Neural cell (in vitro differentiated cells): Measurements from ENCODE around the gene ABCF3. TPM values are rescaled to one million over a fixed set of nuclear protein-coding genes. Genes with fewer than 3 reads are reported as not detected.

Experiments used
- H2AFZ ChIP-seq: fragments of 200-600, 300-800 bp; sonication (generic), shearing (Covaris generic); 2 replicates; pipeline ENCODE4 v1.6.0; 2014; ENCODE audit warnings: low read depth, mild to moderate bottlenecking, antibody characterized with exemption, low read length, moderate library complexity
- H3F3A ChIP-seq: fragments of 200-600 bp; shearing (Covaris generic); 2 replicates; pipeline ENCODE4 v1.6.1; 2016; ENCODE audit warnings: mild to moderate bottlenecking, moderate library complexity, mixed read lengths, antibody characterized with exemption, low read length; ENCODE audit not compliant: insufficient read depth, poor library complexity, severe bottlenecking
- H3K27ac ChIP-seq: fragments of 200-600, 300-800 bp; sonication (generic), shearing (Covaris generic); 2 replicates; pipeline ENCODE4 v1.5.1; 2014; ENCODE audit warnings: mild to moderate bottlenecking, low read length, moderate library complexity
- H3K27me3 ChIP-seq: fragments of 300-800, 200-600 bp; sonication (generic), shearing (Covaris generic); 2 replicates; pipeline ENCODE4 v1.6.0; 2014; ENCODE audit warnings: mild to moderate bottlenecking, low read depth, low read length, moderate library complexity; ENCODE audit not compliant: insufficient read depth
- H3K36me3 ChIP-seq: fragments of 300-800, 200-600 bp; sonication (generic), shearing (Covaris generic); 2 replicates; pipeline ENCODE4 v1.5.1; 2014; ENCODE audit warnings: mild to moderate bottlenecking, antibody characterized with exemption, low read length, moderate library complexity; ENCODE audit not compliant: insufficient read depth
- H3K4me2 ChIP-seq: fragments of 300-800, 200-600 bp; sonication (generic), shearing (Covaris generic); 2 replicates; pipeline ENCODE4 v1.6.0; 2014; ENCODE audit warnings: mild to moderate bottlenecking, low read length
- H3K4me3 ChIP-seq: fragments of 300-800, 200-600 bp; sonication (generic), shearing (Covaris generic); 2 replicates; pipeline ENCODE4 v1.5.1; 2014; ENCODE audit warnings: mild to moderate bottlenecking, low read length, moderate library complexity
- H3K79me2 ChIP-seq: fragments of 200-600 bp; shearing (Covaris generic); replicated peaks from 2 replicates; pipeline ENCODE4 v1.6.0; 2014; ENCODE audit warnings: mild to moderate bottlenecking, low read length, moderate library complexity; ENCODE audit not compliant: insufficient read depth
- H3K9ac ChIP-seq: fragments of 300-800, 200-600 bp; sonication (generic), shearing (Covaris generic); 2 replicates; pipeline ENCODE4 v1.6.1; 2016; ENCODE audit warnings: mild to moderate bottlenecking, low read length, mixed read lengths
- H3K9me2 ChIP-seq: fragments of 200-600 bp; shearing (Covaris generic); 2 replicates; pipeline ENCODE4 v1.6.1; 2016; ENCODE audit warnings: mild to moderate bottlenecking, low read length, mixed read lengths; ENCODE audit not compliant: insufficient read depth
- H3K9me3 ChIP-seq: fragments of 200-600, 300-800 bp; sonication (generic), shearing (Covaris generic); 2 replicates; pipeline ENCODE4 v1.6.1; 2016; ENCODE audit warnings: mild to moderate bottlenecking, mixed run types, low read length, moderate library complexity, mixed read lengths
- H4K20me1 ChIP-seq: fragments of 200-600 bp; shearing (Covaris generic); 2 replicates; pipeline ENCODE4 v1.6.1; 2016; ENCODE audit warnings: mild to moderate bottlenecking, mixed run types; ENCODE audit not compliant: insufficient read depth
- EP300 ChIP-seq: fragments of 450-650 bp; conservative IDR thresholded peaks from 2 replicates; pipeline ENCODE4 v1.6.1; 2014; ENCODE audit warnings: antibody characterized with exemption, mild to moderate bottlenecking, moderate library complexity; ENCODE audit not compliant: poor library complexity, severe bottlenecking
- EZH2 ChIP-seq: fragments of 200-600, 300-800 bp; shearing (Covaris generic), sonication (generic); IDR thresholded peaks from 2 replicates; pipeline ENCODE4 v1.6.1; 2014; ENCODE audit warnings: antibody characterized with exemption, low read length, borderline replicate concordance, mild to moderate bottlenecking; ENCODE audit not compliant: insufficient read depth, poor library complexity, severe bottlenecking
- MXI1 ChIP-seq: fragments of 450-650 bp; conservative IDR thresholded peaks from 2 replicates; pipeline ENCODE4 v1.6.1; 2014; ENCODE audit warnings: antibody characterized with exemption, mild to moderate bottlenecking; ENCODE audit not compliant: poor library complexity, severe bottlenecking
- POLR2AphosphoS5 ChIP-seq: IDR thresholded peaks from 2 replicates; pipeline ENCODE4 v1.6.1; 2012
- RAD21 ChIP-seq: fragments of 450-650 bp; conservative IDR thresholded peaks from 2 replicates; pipeline ENCODE4 v1.6.1; 2014; ENCODE audit warnings: antibody characterized with exemption, mild to moderate bottlenecking, moderate library complexity
- SMC3 ChIP-seq: fragments of 450-650 bp; conservative IDR thresholded peaks from 2 replicates; pipeline ENCODE4 v1.6.1; 2014; ENCODE audit warnings: antibody characterized with exemption, mild to moderate bottlenecking, moderate library complexity; ENCODE audit not compliant: poor library complexity
- TAF1 ChIP-seq: IDR thresholded peaks from 2 replicates; pipeline ENCODE4 v1.6.1; 2012; ENCODE audit warnings: low read depth
- polyA plus RNA-seq: library from polyadenylated mRNA; depleted of rRNA; stranded (reverse); fragments of >200 nt; gene quantifications from 2 replicates; pipeline ENCODE4 v1.2.3, GENCODE V29; 2014
- TF ChIP-seq, protein P1 (sequence below): fragments of 450-650 bp; IDR thresholded peaks from 2 replicates; pipeline ENCODE4 v1.5.1; 2014; ENCODE audit warnings: antibody characterized with exemption, mild to moderate bottlenecking, moderate library complexity; ENCODE audit not compliant: poor library complexity, severe bottlenecking
- TF ChIP-seq, protein P2 (sequence below): IDR thresholded peaks from 2 replicates; pipeline ENCODE4 v1.6.1; 2012; ENCODE audit warnings: borderline replicate concordance

ABCF3 gene
- polyA plus RNA-seq, 1 donor from 2014 or later = 40.3 TPM

DNA sequence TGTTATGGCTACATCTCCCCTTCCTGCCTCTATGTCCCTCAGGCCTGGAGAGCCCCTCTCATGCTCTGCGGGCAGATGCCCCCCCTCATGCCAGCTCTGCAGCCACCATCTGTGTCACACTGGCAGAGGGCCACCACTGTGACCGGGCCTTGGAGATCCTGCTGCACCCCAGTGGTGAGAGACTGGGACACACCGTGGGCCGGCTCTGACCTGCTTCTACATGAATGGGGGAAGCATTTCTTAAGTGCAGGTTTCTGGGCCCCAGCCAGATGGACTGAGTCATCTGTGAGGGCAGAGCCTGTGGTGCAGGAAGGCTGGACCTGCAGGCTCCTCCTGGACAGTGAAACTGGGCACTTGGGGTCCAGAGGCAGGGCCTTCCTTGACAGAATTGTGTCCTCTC is 48.2 kb downstream of the ABCF3 start:
- H3K79me2 ChIP-seq = no peaks in the 10 kb centered on the region
- no peaks in the 10 kb centered on the region for H3F3A ChIP-seq
- no peaks in the 10 kb centered on the region for H3K36me3 ChIP-seq
- no peak overlapping the region for H3K4me3 ChIP-seq
- no peaks in the 10 kb centered on the region for H3K9me2 ChIP-seq
- H4K20me1 ChIP-seq = no peaks in the 10 kb centered on the region
- no peak overlapping the region for H3K4me2 ChIP-seq
- H3K27ac ChIP-seq = no peak overlapping the region
- H3K27me3 ChIP-seq = peaks cover 49% of the 10 kb centered on the region
- no peak overlapping the region for H3K9ac ChIP-seq
- no peak overlapping the region for H2AFZ ChIP-seq
- TF ChIP-seq, protein P1, sequence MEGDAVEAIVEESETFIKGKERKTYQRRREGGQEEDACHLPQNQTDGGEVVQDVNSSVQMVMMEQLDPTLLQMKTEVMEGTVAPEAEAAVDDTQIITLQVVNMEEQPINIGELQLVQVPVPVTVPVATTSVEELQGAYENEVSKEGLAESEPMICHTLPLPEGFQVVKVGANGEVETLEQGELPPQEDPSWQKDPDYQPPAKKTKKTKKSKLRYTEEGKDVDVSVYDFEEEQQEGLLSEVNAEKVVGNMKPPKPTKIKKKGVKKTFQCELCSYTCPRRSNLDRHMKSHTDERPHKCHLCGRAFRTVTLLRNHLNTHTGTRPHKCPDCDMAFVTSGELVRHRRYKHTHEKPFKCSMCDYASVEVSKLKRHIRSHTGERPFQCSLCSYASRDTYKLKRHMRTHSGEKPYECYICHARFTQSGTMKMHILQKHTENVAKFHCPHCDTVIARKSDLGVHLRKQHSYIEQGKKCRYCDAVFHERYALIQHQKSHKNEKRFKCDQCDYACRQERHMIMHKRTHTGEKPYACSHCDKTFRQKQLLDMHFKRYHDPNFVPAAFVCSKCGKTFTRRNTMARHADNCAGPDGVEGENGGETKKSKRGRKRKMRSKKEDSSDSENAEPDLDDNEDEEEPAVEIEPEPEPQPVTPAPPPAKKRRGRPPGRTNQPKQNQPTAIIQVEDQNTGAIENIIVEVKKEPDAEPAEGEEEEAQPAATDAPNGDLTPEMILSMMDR = no peak
- no peak for TF ChIP-seq SMC3
- no peak for TF ChIP-seq RAD21
- no peak for TF ChIP-seq MXI1
- TF ChIP-seq EZH2 = no peak
- TF ChIP-seq TAF1 = no peak
- TF ChIP-seq POLR2AphosphoS5 = no peak
- no peak for TF ChIP-seq EP300
- TF ChIP-seq, protein P2, sequence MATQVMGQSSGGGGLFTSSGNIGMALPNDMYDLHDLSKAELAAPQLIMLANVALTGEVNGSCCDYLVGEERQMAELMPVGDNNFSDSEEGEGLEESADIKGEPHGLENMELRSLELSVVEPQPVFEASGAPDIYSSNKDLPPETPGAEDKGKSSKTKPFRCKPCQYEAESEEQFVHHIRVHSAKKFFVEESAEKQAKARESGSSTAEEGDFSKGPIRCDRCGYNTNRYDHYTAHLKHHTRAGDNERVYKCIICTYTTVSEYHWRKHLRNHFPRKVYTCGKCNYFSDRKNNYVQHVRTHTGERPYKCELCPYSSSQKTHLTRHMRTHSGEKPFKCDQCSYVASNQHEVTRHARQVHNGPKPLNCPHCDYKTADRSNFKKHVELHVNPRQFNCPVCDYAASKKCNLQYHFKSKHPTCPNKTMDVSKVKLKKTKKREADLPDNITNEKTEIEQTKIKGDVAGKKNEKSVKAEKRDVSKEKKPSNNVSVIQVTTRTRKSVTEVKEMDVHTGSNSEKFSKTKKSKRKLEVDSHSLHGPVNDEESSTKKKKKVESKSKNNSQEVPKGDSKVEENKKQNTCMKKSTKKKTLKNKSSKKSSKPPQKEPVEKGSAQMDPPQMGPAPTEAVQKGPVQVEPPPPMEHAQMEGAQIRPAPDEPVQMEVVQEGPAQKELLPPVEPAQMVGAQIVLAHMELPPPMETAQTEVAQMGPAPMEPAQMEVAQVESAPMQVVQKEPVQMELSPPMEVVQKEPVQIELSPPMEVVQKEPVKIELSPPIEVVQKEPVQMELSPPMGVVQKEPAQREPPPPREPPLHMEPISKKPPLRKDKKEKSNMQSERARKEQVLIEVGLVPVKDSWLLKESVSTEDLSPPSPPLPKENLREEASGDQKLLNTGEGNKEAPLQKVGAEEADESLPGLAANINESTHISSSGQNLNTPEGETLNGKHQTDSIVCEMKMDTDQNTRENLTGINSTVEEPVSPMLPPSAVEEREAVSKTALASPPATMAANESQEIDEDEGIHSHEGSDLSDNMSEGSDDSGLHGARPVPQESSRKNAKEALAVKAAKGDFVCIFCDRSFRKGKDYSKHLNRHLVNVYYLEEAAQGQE = no peak
- H3K9me3 ChIP-seq = no peaks in the 10 kb centered on the region

DNA sequence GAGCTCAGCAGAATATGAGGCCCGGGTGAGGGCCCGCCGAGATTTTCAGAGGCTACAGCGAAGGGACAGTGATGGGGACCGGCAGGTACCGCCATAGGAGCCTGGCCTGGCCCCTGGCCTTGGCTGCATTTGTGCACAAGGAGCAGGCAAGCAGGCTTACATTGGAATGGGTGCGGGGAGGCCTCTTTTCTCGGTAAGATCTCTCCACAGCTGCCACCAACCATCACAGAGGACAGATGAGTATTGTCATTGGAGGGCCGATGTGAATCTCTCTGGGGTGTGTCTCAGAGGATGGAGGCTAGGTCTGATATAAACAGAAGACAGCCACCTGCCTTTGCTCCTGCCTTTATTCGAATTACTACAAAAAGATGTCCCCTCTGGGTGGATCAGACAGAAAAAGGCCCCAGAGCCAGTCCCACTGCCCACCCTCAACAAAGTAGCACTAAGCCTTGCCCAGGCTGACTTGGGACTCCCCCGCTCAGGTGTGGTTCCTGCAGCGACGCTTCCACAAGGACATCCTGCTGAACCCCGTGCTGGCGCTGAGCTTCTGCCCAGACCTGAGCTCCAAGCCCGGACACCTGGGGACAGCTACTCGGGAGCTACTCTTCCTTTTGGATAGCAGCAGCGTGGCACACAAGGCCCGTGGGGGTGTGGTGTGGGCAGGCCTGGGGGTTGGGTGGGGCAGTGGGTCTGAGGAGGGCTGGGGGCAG is 48.8 kb downstream of the ABCF3 start:
- no peaks in the 10 kb centered on the region for H3K79me2 ChIP-seq
- no peaks in the 10 kb centered on the region for H3K9me3 ChIP-seq
- no peaks in the 10 kb centered on the region for H3F3A ChIP-seq
- TF ChIP-seq TAF1 = no peak
- TF ChIP-seq, protein P1 = no peak
- no peak for TF ChIP-seq RAD21
- no peak for TF ChIP-seq MXI1
- TF ChIP-seq, protein P2 = no peak
- no peak for TF ChIP-seq POLR2AphosphoS5
- H4K20me1 ChIP-seq = no peaks in the 10 kb centered on the region
- H3K9me2 ChIP-seq = no peaks in the 10 kb centered on the region
- H3K27ac ChIP-seq = no peak overlapping the region
- H2AFZ ChIP-seq = no peak overlapping the region
- no peaks in the 10 kb centered on the region for H3K36me3 ChIP-seq
- no peak overlapping the region for H3K9ac ChIP-seq
- no peak overlapping the region for H3K4me2 ChIP-seq
- H3K4me3 ChIP-seq = no peak overlapping the region
- H3K27me3 ChIP-seq = peaks cover 43% of the 10 kb centered on the region
